HL-60 (cell line): ENCODE data around the gene PRPF18.

Experiments
- DNase-seq, 2 experiments: peaks; one replicate each; pipeline ENCODE4 v3.0.0-alpha.2; 2010 to 2020; ENCODE audit warnings: low read depth in 1 of 2, low spot score in 1 of 2
- H3K27ac ChIP-seq: fragments of 250-450 bp; sonication (Bioruptor Pico); replicated peaks from 2 replicates; pipeline ENCODE4 v1.5.1; 2020; ENCODE audit warnings: mild to moderate bottlenecking, moderate library complexity
- H3K27me3 ChIP-seq: fragments of 250-450 bp; sonication (Bioruptor Pico); 2 replicates; pipeline ENCODE4 v1.5.1; 2021; ENCODE audit warnings: mild to moderate bottlenecking, moderate library complexity; ENCODE audit not compliant: insufficient read depth, poor library complexity, severe bottlenecking
- H3K4me3 ChIP-seq: replicated peaks from 2 replicates; pipeline ENCODE4 v1.5.1; 2011; ENCODE audit warnings: mild to moderate bottlenecking, control low read depth, low read length; ENCODE audit not compliant: insufficient read depth
- CTCF ChIP-seq: IDR thresholded peaks from one replicate; pipeline ENCODE4 v1.5.1; 2011; ENCODE audit warnings: low read length, control low read depth, inconsistent platforms; ENCODE audit not compliant: insufficient read depth
- GABPA ChIP-seq: IDR thresholded peaks from 2 replicates; pipeline ENCODE4 v1.6.1; 2012; ENCODE audit warnings: low read depth
- POLR2AphosphoS5 ChIP-seq: IDR thresholded peaks from 2 replicates; pipeline ENCODE4 v1.6.1; 2012; ENCODE audit warnings: low read depth
- SPI1 ChIP-seq: IDR thresholded peaks from 2 replicates; pipeline ENCODE4 v1.6.1; 2012; ENCODE audit warnings: low read depth, mild to moderate bottlenecking, borderline replicate concordance
- TF ChIP-seq, protein P1 (sequence below): IDR thresholded peaks from 2 replicates; pipeline ENCODE4 v1.6.1; 2012; ENCODE audit warnings: low read depth; ENCODE audit not compliant: insufficient replicate concordance

The PRPF18 gene

DNA sequence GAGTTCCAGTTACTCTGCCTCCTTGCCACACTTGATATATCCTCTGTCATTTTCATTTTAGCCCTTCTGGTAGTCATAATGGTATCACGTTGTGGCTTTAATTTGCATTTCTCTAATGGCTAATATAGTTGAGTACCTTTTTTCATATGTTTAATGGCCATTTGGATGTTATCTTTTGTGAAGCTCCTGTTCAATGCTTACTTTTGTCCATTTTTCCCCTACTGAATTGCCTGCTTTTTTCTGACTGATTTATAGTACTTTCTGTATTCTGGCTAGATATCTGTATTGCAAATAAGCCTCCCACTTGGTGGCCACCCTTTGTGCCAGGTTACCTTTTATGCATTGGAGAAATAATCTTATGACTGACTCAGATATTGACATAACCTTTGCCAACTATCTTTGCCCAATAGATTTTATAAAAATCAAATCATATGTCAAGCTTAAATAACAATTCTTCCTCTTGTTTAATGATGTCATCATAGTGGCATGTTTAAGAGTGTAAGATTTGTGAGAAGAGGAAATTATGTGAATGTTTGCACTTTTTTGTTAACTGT lies 50.6 kb downstream of the PRPF18 start:
- H3K27ac ChIP-seq = no peak overlapping the region
- no peak for TF ChIP-seq SPI1
- TF ChIP-seq POLR2AphosphoS5 = no peak
- no peaks in the 10 kb centered on the region for H3K27me3 ChIP-seq
- no peak overlapping the region for H3K4me3 ChIP-seq
- DNase-seq = no peak

GRCh38 chr10:13637894-13638293 lies 51.1 kb downstream of the PRPF18 start:
- Histone ChIP-seq H3K4me3 (no peak overlapping the region), H3K27me3 (no peaks in the 10 kb centered on the region), H3K27ac (no peak overlapping the region)
- no peak for DNase-seq
- TF ChIP-seq GABPA (no peak), CTCF (no peak), SPI1 (no peak), POLR2AphosphoS5 (no peak)
- TF ChIP-seq, protein P1, sequence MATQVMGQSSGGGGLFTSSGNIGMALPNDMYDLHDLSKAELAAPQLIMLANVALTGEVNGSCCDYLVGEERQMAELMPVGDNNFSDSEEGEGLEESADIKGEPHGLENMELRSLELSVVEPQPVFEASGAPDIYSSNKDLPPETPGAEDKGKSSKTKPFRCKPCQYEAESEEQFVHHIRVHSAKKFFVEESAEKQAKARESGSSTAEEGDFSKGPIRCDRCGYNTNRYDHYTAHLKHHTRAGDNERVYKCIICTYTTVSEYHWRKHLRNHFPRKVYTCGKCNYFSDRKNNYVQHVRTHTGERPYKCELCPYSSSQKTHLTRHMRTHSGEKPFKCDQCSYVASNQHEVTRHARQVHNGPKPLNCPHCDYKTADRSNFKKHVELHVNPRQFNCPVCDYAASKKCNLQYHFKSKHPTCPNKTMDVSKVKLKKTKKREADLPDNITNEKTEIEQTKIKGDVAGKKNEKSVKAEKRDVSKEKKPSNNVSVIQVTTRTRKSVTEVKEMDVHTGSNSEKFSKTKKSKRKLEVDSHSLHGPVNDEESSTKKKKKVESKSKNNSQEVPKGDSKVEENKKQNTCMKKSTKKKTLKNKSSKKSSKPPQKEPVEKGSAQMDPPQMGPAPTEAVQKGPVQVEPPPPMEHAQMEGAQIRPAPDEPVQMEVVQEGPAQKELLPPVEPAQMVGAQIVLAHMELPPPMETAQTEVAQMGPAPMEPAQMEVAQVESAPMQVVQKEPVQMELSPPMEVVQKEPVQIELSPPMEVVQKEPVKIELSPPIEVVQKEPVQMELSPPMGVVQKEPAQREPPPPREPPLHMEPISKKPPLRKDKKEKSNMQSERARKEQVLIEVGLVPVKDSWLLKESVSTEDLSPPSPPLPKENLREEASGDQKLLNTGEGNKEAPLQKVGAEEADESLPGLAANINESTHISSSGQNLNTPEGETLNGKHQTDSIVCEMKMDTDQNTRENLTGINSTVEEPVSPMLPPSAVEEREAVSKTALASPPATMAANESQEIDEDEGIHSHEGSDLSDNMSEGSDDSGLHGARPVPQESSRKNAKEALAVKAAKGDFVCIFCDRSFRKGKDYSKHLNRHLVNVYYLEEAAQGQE = no peak

GRCh38 chr10:13642293-13642692 lies 55.5 kb downstream of the PRPF18 start:
- Histone ChIP-seq H3K27ac (no peak overlapping the region), H3K27me3 (no peaks in the 10 kb centered on the region), H3K4me3 (no peak overlapping the region)
- DNase-seq = no peak
- TF ChIP-seq, protein P1 = no peak
- TF ChIP-seq CTCF (no peak), SPI1 (no peak), POLR2AphosphoS5 (no peak), GABPA (no peak)

DNA sequence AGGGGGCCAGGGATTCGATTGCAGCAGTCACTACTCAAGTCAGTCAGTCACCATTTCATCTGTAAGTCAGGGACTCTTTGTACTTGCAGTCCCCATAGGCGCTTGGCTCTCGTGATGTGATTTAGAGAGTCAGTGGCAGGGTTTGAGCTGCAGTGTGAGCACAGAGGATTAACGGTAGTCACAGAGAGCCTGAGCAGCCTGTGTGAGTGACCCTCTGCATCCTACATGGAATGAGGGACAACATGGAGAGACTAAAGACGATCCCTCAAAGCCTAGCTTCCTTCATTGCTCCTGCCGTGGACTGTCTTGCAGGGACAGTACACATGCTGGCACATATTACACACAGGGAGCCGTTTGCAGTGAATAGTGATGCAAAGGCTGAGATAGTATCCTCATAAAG lies 56.3 kb downstream of the PRPF18 start:
- Histone ChIP-seq H3K4me3 (no peak overlapping the region), H3K27me3 (no peaks in the 10 kb centered on the region), H3K27ac (no peak overlapping the region)
- no peak for TF ChIP-seq POLR2AphosphoS5
- TF ChIP-seq, protein P1 = no peak
- TF ChIP-seq CTCF = no peak
- no peak for TF ChIP-seq SPI1
- no peak for TF ChIP-seq GABPA
- no peak for DNase-seq
